HCT116 (cell line): Measurements from ENCODE around the gene HDAC11. TPM values are rescaled to one million over a fixed set of nuclear protein-coding genes. Genes with fewer than 3 reads are reported as not detected.
A peak's percentile ranks its signal among the peaks of the same experiment; 100 is the strongest.

Source experiments
- ATAC-seq: fragments of 200-7000 bp; cut with Tn5 transposase; 2 replicates; pipeline ENCODE4 v1.9.1; 2020; ENCODE audit warnings: mild to moderate bottlenecking, moderate library complexity
- BruUV-seq: library from RNA; stranded (reverse); fragments of 400-500 nt; replicated peaks from 2 replicates; lab custom pipeline; 2021; lab: Mats Ljungman, UMichigan
- CTCF ChIA-PET: fragments of 300-600 bp; sonication (Branson Sonifier 250); formaldehyde crosslinking; loops from one replicate; lab custom pipeline; 2021; ENCODE audit warnings: antibody characterized with exemption; lab: Charles Lee
- POLR2A ChIA-PET: fragments of 300-600, 350-600 bp; sonication (Branson Sonifier 250); formaldehyde crosslinking; loops from one replicate; lab custom pipeline; 2021; ENCODE audit warnings: antibody characterized with exemption; lab: Charles Lee
- RAD21 ChIA-PET, 2 experiments: fragments of 300-600 bp; sonication (Branson Sonifier 250); formaldehyde crosslinking; loops; one replicate each; lab custom pipeline; 2023; ENCODE audit warnings: low total read pairs in 2 of 2; ENCODE audit not compliant: uncharacterized antibody in 2 of 2, unreplicated experiment in 2 of 2, low non-redundant PET in 1 of 2; lab: Charles Lee
- DNase-seq: peaks from one replicate; pipeline ENCODE4 v3.0.0-alpha.2; 2010; ENCODE audit warnings: low read depth, low spot score
- H2AFZ ChIP-seq: fragments of 200-600 bp; shearing (Covaris generic), sonication (generic); 2 replicates; pipeline ENCODE4 v1.6.1; 2017; ENCODE audit warnings: low read depth, mixed run types, mixed read lengths, antibody characterized with exemption, low read length; ENCODE audit not compliant: poor library complexity, severe bottlenecking
- H3K27ac ChIP-seq: 2 replicates; pipeline ENCODE4 v1.5.1; 2012; ENCODE audit warnings: low read depth, low read length
- H3K27me3 ChIP-seq: fragments of 200-600 bp; sonication (generic); 2 replicates; pipeline ENCODE4 v1.6.1; 2016; ENCODE audit warnings: mixed run types, low read length, mixed read lengths; ENCODE audit not compliant: insufficient read depth
- H3K36me3 ChIP-seq, 2 experiments: fragments of 200-500 bp in 1 of 2; fragments of 200-600 bp in 1 of 2; sonication (Bioruptor generic) in 1 of 2; sonication (generic) in 1 of 2; 2 replicates each; pipeline versions ENCODE4 v1.5.1 to v1.6.1; 2014 to 2016; ENCODE audit warnings: low read length in 2 of 2, inconsistent platforms in 1 of 2, mixed read lengths in 1 of 2, mixed run types in 1 of 2; ENCODE audit not compliant: insufficient read depth in 2 of 2, control insufficient read depth in 1 of 2
- H3K4me1 ChIP-seq, 2 experiments: fragments of 200-600 bp in 1 of 2; sonication (generic) in 1 of 2; 2 replicates each; pipeline versions ENCODE4 v1.5.1 to v1.6.1; 2012 to 2017; ENCODE audit warnings: low read length in 2 of 2, inconsistent platforms in 1 of 2, mild to moderate bottlenecking in 1 of 2, mixed read lengths in 1 of 2, mixed run types in 1 of 2, moderate library complexity in 1 of 2; ENCODE audit not compliant: insufficient read depth in 2 of 2, control insufficient read depth in 1 of 2
- H3K4me2 ChIP-seq: fragments of 200-600 bp; sonication (generic); 2 replicates; pipeline ENCODE4 v1.6.1; 2017; ENCODE audit warnings: mixed run types, low read length, mixed read lengths
- H3K4me3 ChIP-seq, 2 experiments: fragments of 200-600 bp in 1 of 2; sonication (generic) in 1 of 2; replicated peaks in 1 of 2; 2 replicates each; pipeline ENCODE4 v1.5.1; 2011 to 2016; ENCODE audit warnings: low read length in 2 of 2, control low read depth in 1 of 2, low read depth in 1 of 2, mild to moderate bottlenecking in 1 of 2, mixed read lengths in 1 of 2, mixed run types in 1 of 2
- H3K79me2 ChIP-seq: fragments of 200-600 bp; sonication (generic); 2 replicates; pipeline ENCODE4 v1.6.1; 2017; ENCODE audit warnings: mild to moderate bottlenecking, mixed run types, low read length, moderate library complexity, mixed read lengths; ENCODE audit not compliant: insufficient read depth
- H3K9ac ChIP-seq: fragments of 200-600 bp; sonication (generic); 2 replicates; pipeline ENCODE4 v1.6.1; 2016; ENCODE audit warnings: low read length, mixed read lengths
- H3K9me2 ChIP-seq: fragments of 200-600 bp; sonication (generic), shearing (Covaris generic); 2 replicates; pipeline ENCODE4 v1.6.1; 2017; ENCODE audit warnings: mixed run types, mild to moderate bottlenecking, moderate library complexity; ENCODE audit not compliant: insufficient read depth
- H3K9me3 ChIP-seq, 2 experiments: fragments of 200-500 bp in 1 of 2; fragments of 200-600 bp in 1 of 2; sonication (Bioruptor generic) in 1 of 2; sonication (generic) in 1 of 2; 2 replicates each; pipeline ENCODE4 v1.6.1; 2014 to 2017; ENCODE audit warnings: low read length in 2 of 2, mixed read lengths in 2 of 2, inconsistent platforms in 1 of 2, low read depth in 1 of 2, mild to moderate bottlenecking in 1 of 2, mixed run types in 1 of 2, moderate library complexity in 1 of 2; ENCODE audit not compliant: control insufficient read depth in 1 of 2, insufficient read depth in 1 of 2
- H4K20me1 ChIP-seq: fragments of 200-600 bp; sonication (generic), shearing (Covaris generic); 2 replicates; pipeline ENCODE4 v1.6.1; 2017; ENCODE audit warnings: mixed run types, mild to moderate bottlenecking, moderate library complexity; ENCODE audit not compliant: insufficient read depth
- CBX3 ChIP-seq: IDR thresholded peaks from 2 replicates; pipeline ENCODE4 v1.6.1; 2012; ENCODE audit warnings: low read depth
- CEBPB ChIP-seq: IDR thresholded peaks from 2 replicates; pipeline ENCODE4 v1.6.1; 2012; ENCODE audit warnings: low read depth
- EZH2phosphoT487 ChIP-seq: fragments of 200-600 bp; IDR thresholded peaks from 2 replicates; pipeline ENCODE4 v1.6.1; 2018; ENCODE audit warnings: antibody characterized with exemption, borderline replicate concordance
- REST ChIP-seq: IDR thresholded peaks from 2 replicates; pipeline ENCODE4 v1.6.1; 2012; ENCODE audit warnings: low read depth
- SIN3A ChIP-seq: IDR thresholded peaks from 2 replicates; pipeline ENCODE4 v1.6.1; 2012; ENCODE audit warnings: low read depth
- intact Hi-C: fragments of 100-400 bp; cut with micrococcal nuclease; formaldehyde crosslinking; loops from 2 replicates; pipeline ENCODE4 v1.10.0; 2022
- total RNA-seq: library from RNA; stranded (reverse); gene quantifications from one replicate; pipeline ENCODE4 v1.2.1, GENCODE V29; 2021; ENCODE audit not compliant: unreplicated experiment

HDAC11 gene
- total RNA-seq, 1 experiment from 2014 or later: 16.1 TPM

- no peak for TF ChIP-seq EZH2phosphoT487
- no peak for TF ChIP-seq REST
- no peak for TF ChIP-seq SIN3A
- TF ChIP-seq CBX3: no peak
- no peak for TF ChIP-seq CEBPB
Observed at GRCh38 chr3:13546667-13547171, 66.6 kb downstream of the HDAC11 start (continued).

- Histone ChIP-seq H3K27me3 (no peaks in the 10 kb centered on the region), H3K36me3 (no peaks in the 10 kb centered on the region)
- DNase-seq (no peak), ATAC-seq (peak; percentile 32; the same call in 1 of the 2 replicates)
- TF ChIP-seq CBX3 (no peak), REST (no peak)
- TF ChIP-seq, all 23 proteins: peak for 0
- POLR2A ChIA-PET: no interaction called here
- Histone ChIP-seq H3K9me3 (no peaks in the 10 kb centered on the region), H2AFZ (no peak overlapping the region), H3K9me2 (no peaks in the 10 kb centered on the region), H4K20me1 (no peaks in the 10 kb centered on the region), H3K4me3 (no peak overlapping the region), H3K27ac (no peak overlapping the region), H3K9ac (no peak overlapping the region), H3K4me1 (peaks cover 0 to 14% of the 10 kb centered on the region in 2 experiments; a peak in 1 of 4 replicates), H3K4me2 (no peak overlapping the region), H3K79me2 (no peaks in the 10 kb centered on the region)
- CTCF ChIA-PET: no interaction called here
- intact Hi-C loops: no loop called here
- no TSS peak for BruUV-seq
- RAD21 ChIA-PET: no interaction called here
Observed at GRCh38 chr3:13547591-13548371, 67.7 kb downstream of the HDAC11 start.
